Measurements from ENCODE around the gene MRPS35.

Gene MRPS35

DNA sequence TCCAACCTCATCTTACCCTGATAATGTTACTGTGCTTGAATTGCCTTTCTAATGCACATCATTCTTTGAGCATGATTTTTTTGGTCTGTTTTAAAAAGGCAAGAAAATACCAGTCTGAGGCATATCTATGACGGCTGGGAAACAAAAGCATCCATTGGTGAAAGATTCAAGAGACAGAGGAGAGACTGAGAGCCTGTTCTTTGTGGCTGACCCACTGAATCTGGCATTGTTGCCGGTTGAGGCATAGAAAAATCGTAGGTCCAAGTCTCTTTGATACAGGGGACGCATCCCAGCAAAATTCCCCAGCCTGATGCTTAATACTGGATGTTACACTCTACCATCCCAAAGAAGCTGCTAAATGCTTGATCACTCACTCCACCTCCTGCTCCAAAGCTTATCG lies 66.5 kb downstream of the MRPS35 start:
- DNase-seq: no peak

DNA sequence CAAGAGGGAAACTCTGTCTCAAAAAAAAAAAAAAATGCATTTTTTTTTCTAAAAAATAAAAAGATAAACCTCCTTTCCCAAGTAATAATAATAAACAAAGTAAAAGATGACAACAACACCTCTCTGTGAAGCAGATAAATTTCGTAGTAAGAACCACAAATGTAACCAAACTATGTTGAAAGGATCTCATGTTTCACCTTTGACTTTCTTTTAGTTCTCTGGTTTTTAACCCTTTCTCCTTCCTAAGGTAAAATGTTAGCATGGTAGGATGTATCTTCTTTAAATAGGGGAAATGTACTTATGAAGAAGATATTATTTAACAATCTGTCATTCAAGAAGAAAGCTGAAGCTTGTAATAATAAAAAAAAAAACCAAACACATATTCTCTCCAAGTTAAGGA lies 67.6 kb downstream of the MRPS35 start:
- DNase-seq: no peak

DNA sequence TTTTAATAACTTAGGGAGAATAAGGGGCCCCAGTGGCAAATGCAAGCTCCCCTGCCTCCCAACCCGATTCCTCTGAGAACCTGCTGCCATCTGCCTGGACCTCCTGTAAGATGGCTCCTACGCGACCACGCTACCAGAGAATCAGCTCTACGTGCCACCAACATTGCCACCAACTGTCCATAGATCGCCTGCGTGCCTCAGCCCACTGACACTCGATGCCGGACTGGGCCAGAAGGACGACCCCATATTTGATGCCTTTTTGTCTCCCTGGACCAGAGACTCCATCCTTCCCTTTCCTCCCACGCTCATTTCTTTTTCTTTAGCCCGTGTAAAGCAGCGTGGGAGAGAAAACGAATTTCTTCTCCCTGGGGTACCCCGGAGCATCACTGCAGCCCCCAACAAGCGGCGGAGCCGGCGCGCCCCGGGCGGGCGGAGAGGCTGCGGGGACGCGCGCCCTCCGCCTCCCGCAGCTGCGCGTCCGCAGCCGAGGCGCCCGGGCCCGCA lies 68.8 kb downstream of the MRPS35 start:
- DNase-seq: no peak

DNA sequence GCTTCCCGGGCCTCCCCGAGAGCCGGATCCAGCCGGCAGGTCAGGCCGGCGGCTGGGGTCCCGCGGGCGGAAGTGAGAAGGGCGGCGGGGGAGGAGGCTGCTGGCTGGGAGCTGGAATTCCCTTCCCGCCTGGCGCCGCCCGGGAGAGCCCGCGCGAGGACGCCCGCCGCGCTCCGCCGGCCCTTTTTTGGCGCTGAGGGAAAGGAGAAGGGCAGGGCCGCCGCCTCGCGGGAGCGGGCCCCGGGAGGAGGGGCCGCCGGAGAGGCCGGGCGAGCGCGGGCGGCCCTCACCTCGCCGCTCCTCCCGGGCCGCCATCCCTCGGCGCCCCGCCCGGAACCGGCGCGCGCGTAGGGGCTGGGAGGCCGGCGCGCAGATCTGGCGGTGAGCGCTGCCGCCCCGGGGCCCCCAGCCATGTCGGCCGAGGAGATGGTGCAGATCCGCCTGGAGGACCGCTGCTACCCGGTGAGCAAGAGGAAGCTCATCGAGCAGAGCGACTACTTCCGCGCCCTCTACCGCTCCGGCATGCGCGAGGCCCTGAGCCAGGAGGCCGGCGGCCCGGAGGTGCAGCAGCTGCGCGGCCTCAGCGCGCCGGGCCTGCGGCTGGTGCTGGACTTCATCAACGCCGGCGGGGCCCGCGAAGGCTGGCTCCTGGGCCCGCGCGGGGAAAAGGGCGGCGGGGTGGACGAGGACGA lies 69.4 kb downstream of the MRPS35 start, which contains the start of the genes KLHL42 and MANSC4:
Gene KLHL42 (plus strand): TSS at position 314 of the 692 bp plus-strand sequence. CDS start 98 bp downstream, at position 412.
Gene MANSC4 (minus strand): TSS at position 317 of the 692 bp plus-strand sequence. CDS start 8,960 bp downstream, outside the sequence.
- peak; percentile 82 for DNase-seq

DNA sequence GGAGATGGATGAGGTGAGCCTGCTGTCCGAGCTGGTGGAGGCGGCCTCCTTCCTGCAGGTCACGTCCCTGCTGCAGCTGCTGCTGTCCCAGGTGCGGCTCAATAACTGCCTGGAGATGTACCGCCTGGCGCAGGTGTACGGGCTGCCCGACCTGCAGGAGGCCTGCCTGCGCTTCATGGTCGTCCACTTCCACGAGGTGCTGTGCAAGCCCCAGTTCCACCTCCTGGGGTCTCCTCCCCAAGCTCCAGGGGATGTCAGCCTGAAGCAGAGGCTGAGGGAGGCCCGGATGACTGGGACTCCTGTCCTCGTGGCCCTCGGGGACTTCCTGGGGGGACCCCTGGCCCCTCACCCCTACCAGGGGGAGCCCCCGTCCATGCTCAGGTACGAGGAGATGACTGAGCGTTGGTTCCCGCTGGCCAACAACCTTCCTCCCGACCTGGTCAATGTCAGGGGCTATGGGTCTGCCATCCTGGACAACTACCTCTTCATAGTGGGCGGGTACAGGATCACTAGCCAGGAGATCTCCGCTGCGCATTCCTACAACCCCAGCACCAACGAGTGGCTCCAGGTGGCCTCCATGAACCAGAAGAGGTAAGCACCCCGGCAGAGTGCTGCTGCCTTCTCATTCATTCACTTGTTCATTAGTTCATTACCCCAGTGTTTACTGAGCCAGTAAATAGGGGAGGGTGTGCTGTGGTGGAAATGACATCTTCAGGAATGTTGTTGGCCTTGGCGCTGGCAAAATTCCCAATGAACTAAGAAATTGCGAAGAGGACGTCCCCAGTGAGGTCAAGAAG lies 70.2 kb downstream of the MRPS35 start:
- no peak for DNase-seq

DNA sequence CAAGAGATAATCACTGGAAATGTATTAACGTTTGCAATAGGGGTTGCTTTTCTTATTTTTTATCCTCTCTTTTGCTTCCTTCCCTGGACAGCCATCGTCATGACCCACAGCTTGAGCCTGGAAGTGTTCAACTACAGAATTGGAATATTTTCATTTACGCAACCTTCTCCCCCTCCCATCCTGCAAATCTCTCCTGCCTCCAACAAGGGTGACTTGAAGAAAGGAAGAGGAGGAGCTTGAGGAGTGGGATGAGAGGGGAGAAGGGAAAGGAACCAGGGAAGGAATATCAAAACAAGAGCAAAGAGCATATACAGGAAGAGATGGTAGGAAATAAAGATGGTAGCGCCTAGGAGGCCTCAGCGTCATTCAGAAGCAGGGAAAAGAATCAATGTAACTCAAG lies 71.0 kb downstream of the MRPS35 start:
- no peak for DNase-seq

DNA sequence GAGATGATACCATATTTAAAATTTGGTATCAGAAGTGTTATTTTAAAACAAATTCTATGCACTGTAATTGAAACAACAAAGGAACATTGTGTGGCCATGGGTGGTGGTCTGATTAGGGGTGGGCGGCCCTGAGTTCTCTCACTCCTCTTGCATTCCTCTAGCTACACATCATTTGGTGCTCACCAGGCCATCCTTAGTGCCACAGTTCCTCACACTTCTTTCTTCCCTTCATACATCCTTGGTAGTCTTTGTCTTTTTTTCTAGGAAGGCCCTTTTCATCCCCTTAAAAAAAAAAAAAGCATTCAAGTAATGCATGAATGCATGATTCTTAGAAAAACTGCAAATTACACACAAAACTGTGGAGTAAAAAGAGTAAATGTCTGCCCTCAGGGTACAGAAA lies 71.8 kb downstream of the MRPS35 start:
- no peak for DNase-seq

DNA sequence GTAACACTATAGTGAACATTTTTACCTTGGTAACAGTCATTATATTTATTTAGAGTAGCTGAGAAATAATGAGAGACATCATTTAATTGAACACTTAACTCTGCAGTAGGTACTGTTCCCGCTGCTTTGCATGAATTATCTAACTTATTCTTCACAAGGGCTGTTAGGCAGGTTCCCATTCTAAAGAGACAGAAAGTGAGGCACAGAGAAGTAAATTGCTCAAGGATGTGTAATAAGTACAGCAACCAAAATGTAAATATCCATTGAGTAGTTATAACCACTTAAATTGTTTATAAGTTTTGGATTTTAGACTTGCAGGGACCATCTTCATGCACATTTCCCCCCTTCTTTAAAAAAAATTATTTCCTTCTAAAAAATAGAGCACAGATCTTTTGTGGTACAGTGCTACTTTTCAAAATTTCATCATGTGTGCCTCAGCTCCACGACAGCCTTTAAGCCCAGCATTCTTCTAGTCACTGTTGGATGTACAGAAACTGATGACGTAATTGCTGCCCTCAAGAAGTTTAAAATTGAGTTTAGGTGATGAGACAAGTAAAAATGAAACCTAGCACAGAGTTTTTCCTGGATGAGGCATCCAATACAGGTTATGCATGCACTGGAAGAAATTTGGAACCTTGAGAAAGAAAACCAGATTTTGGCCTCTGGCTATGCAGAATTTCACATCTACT lies 75.4 kb downstream of the MRPS35 start:
- DNase-seq: no peak

DNA sequence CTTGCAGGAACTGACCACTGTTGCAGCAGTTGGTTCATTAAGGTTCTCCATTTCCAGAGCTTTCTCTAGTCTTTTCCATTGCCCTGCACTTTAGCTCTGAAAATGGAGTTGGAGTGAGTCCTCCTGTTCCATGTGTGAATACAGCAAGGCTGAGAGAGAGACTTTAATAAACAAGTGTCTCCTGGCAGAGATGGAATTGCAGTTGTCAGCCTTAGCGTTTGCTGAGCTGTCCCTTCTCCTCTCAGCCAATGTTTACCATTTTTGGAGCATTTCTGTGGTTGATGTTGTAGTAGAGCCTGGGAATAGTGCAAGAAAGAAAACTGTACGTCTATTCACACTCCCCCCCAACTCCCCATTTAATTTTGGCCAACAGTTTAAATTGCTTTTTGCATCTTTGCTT lies 76.9 kb downstream of the MRPS35 start:
- no peak for DNase-seq

DNA sequence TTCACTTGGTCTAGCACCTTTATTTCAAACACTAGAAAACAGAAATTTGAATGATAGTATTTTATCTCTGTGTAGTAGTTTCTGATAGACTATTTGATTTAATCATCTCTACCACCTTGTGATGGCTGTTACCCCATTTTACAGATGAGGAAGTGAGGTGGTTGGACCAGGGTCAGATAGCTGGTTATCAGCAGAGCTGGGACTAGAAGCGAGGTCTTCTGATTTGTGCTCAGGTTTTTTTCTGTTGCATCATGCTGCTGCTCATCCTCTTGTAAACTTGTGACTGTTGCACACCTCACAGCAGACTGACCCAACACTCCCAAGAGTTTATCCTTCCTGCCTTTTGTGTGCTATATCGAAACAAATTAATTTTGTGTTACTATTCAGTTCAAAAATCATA lies 79.5 kb downstream of the MRPS35 start:
- DNase-seq: no peak

DNA sequence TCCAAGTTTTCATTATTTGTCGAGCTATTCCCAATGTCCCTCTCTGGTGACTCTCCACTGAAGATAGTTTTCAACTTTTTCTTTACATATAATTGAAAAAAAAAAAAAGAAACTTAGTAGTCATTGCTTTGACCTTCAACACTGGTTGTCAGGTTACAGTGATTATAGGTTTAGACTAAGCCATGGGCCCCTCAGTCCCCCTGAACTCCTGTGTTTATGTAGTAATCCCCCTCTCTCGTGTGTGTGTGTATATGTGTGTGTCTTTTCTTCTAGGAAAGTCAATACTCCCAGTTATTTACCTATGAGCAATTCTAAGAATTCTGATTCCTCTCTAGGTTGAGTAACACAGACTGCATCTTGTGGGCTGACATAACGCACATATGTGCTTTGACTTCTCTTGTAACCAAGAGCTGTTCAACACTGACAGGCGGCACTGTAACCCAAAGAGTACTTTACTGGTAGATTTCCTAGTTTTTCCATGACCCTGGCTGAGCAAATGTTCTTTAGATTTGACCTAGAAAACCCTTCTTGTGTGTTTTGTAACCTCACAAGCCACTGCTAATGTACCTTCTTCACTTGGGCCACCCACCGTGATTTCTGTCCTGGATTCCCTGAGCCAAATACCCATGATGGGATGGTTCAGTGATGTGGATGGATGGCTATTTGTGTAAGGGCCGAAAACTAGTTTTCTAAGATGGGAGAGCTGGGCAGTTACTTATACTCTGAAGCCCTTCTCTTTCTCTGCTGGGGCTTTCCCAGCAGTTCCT lies 84.4 kb downstream of the MRPS35 start:
- no peak for DNase-seq

DNA sequence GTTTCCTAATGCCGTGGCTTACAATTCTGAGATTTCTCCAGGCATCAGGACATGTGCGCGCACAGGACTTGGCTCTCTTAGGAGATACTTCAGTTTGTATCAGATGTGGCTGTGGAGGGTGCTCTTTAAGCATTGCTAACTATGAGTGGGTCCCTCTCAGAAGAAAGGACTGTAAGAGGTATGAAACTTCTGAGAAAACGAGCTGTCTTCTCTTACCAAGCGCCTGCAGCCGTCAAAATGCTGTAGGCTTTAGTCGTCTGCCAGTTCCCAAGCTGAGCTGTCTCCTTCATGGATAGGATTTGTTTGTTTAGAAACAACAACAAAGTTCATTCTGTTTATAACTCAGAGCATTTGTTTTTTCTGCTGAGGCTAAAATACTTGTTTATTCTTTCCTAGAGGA lies 85.5 kb downstream of the MRPS35 start:
- no peak for DNase-seq

DNA sequence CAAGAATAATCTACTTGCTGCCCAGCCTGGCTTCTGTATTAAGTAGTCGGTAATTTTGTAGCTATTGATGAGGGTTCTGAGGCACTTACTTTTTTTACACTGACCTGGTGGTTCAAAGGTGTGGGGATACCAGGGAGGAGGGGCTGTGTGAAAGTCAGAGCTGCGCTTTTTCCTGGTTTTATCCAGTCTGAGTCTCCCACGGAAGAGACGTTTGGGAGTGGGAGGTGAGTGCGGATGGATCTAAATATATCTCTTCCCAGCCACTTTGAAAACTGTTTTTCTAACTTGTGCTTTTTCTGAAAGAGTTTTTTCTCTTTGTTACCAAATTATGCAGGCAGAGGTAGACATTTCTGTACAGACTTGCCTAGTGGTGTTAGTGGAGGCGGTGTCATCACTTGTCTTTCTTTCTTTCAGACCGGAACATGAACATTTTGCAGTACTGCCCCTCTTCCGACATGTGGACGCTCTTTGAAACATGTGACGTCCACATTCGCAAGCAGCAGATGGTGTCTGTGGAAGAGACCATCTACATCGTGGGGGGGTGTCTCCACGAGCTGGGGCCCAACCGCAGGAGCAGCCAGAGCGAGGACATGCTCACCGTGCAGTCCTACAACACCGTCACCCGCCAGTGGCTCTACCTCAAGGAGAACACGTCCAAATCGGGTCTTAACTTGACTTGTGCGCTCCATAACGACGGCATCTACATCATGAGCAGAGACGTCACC lies 86.8 kb downstream of the MRPS35 start:
- DNase-seq: no peak

DNA sequence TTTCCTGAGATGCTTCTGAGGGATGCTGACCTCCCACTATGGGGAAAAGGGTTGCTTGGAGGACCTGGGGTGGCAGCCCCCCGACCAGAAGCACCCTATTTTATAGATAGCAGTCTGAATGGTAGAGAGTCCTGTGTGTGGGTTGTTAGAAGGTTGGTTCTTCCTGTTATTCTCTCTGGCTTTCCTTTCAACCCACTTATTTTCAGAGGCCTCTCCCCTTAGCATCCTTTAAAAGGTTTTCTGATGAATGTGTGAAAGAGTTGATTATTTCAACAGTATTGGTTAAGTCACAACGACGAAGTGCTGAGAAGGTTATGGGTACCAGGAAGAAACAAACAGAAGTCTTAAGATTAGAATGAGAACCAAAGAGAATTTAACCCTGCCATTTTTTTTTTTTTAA lies 90.2 kb downstream of the MRPS35 start:
- DNase-seq: no peak

DNA sequence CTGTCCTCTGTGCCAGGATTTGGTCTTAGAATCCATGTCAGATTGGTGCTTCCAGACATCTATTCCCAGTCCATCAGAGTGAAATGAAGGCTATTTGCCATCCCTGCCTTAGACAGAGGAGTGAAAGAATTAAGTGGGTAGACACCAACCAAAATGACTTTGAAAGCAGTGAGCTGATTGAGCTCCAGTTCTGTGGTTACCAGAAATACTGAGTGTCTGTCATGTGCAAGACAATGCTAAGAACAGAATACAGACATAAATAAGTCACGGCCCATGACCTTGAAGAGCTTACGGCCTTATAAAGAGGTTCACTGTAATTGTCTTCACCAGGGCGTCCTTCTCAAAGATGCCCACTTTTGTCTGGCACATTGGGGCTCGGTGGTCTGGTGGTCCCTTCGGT lies 91.0 kb downstream of the MRPS35 start:
- DNase-seq: no peak

DNA sequence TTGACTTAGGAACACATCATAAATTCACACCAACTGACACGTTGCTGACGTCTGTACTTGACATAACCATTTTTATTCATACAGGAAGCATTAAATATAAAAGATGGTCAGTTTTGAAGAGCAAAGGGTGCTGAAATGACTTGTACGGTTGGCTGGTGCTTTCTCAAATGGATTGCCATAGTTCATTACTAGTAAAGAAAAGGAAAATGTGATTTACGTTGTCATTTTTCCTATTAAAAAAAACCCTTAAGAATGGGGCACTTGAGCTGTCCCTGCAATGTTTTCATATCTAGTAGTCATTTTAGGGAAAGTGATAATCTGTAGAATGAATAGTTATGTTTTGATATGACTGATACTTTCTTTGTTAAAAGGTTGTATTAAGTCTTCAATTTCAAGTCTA lies 91.9 kb downstream of the MRPS35 start:
- DNase-seq: no peak

DNA sequence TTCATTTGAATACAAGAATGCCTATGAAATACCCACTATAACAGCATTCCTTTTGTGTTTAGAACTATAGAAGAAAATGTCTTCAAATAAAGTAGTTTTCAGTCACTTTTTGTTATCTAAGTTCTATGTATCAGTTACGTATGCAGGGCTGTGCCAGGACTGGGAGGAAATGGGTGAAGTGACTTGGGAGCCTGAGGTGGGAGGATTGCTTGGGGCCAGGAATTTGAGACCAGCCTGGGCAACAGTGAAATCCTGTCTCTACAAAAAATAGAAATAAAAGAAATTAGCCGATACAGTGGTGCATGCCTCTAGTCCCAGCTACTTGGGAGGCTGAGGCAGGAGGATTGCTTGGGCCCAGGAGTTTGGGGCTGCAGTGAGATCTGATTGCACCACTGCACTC lies 92.3 kb downstream of the MRPS35 start:
- no peak for DNase-seq

DNA sequence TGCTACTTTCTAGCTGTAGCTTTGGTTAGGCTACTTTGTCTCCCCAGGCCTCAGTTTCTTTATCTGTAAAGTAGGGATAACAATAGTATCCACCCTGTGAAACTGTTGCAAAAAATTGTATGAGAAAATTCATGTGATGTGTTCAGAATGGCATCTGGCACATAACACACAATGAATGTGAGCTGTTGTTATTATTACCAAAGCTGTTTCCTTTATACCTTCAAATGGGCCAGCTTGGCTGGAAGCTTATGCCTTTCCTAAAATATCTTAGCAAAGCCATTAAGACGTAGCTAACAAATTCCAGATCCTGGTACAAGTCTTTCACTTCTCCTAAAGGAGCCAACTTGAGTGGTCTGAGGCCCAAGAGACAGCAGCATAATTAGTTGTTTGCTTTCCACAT lies 94.6 kb downstream of the MRPS35 start:
- DNase-seq: no peak

All from NCI-H774 (cell line).